NK-92 (cell line): ENCODE results near the gene MTARC2.

Experiments
- DNase-seq: peaks from one replicate; lab custom pipeline; 2025; ENCODE audit not compliant: unreplicated experiment; lab: John Stamatoyannopoulos, UW

The MTARC2 gene

DNA sequence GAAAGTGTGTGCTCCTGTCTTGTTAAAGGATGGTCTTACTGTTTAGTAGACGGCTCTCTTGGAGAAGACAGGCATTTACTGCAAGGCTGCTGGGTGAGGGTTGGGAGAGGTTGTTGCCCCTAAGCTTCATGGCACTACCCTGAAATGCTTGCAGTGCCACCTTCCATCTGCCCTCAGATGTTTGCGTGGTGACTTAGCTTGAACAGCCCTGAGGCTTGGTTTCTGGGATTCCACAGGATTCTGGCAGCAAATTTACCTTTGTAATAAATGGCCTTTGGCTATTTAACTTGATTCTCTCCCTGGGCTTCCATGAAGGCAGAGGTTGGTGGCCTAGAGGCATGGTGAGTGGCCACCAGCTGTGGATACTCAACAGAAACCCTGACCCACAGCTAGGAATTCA is 50.2 kb downstream of the MTARC2 start:
- DNase-seq: no peak

DNA sequence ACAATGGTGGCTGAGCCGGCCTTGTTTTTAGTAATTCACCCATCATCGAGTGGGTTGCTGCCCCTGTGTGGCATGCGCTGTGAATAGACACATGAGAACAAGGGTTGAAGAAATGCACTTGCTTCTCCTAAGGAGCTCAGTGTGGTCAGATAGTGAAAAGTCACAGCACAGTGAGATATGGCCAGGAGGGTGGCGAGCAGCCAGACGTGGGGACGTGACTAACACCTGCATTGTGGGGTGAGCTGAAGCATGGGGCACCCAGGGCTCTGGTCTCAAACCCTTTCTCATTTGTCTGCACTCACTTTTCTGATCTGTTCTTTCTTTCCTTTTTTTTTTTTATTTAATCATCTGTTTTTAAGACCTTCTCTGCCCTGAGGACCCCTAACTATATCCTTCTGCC is 52.1 kb downstream of the MTARC2 start:
- DNase-seq: no peak

DNA sequence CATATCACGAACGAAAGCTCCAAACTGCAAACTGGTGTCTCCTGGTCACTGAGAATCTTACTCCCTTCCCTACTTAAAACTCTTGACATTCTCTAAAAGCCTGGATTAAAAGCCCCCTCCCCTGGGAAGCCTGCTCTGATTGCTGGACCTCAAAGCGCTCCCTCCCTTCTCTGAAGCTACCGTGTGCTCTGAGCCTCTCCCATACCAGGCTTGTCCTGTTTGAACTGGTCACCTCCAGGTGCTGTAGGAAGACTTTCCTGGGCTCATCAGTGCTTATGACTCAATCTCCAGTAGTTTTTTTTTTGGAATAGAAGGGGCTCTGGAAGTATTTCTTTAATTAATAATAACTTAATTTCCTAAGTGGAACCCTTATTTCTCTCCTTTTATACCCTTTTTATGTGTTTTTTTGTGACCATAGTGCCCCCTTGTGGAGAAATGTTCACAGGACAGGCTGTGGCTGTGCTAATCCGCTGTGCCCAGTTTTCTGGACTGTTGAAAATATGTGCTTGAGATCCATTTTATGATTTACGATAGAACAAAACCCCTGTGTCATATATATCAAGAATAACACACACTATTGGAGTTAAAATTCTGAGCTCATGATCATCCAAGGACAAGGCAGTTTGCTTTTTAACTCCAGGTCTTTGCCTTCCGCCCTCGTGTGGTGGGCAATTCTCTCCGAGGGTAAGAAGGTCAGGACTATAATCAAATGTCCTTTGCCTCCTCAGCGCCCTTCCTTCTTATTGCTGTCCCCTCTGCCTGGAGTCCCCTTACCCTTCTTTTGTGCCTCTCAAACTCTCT is 55.5 kb downstream of the MTARC2 start:
- no peak for DNase-seq

DNA sequence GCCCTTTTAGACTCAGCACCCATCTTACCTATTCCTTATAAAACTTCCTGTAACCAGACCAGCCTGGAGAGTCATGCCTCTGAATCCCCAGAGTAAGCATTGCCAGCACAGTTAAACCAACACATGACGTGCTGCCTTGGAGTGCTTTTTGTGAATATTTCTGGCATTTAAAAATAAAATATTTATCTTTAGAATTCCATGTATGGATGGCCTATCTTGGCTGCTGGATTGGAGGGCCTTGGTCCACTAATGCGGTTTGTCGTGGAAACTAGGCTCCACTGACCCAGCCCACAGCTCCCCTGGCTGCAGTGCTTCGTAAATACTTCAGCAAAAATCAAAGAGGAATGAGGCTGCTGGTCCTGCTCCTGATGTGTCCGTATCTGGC is 56.1 kb downstream of the MTARC2 start:
- no peak for DNase-seq

DNA sequence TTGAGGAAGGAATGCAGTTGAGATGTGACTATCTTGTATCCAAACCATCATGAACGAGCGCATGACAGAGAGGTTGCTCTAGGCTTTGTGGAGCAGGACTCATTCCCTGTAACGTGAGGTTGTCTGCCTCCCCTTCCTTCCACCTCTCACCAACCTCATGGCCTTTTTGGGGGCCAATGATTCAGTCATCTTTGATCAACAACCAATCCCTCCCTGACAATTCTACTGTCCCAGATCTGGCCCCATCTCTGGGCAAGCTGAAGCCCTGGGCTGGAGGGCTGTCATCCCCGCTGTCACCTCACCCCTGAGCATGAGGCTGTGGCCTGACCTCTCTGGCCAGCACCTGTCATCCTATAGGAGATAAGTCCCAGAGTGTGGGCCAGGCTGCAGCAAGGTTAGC is 58.3 kb downstream of the MTARC2 start:
- DNase-seq: no peak

DNA sequence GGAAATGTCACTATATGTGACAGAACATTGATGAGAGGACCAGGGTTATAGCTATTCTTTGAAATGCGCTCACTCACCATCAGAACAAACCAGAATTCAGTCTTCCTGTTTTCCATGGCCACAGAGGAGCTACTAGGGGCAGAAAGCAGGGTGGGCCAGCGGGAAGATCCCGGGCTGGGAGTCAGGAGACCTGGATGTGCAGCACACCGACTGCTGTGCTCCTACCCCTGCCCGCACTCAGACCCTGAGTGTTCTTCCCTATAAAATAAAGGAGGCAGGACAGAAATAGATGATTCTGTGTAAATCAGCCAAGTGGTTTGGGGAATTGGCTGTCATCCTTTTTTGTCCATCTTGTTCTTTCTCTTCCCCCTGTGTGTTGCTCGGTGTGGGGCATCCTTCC is 59.6 kb downstream of the MTARC2 start:
- no peak for DNase-seq

DNA sequence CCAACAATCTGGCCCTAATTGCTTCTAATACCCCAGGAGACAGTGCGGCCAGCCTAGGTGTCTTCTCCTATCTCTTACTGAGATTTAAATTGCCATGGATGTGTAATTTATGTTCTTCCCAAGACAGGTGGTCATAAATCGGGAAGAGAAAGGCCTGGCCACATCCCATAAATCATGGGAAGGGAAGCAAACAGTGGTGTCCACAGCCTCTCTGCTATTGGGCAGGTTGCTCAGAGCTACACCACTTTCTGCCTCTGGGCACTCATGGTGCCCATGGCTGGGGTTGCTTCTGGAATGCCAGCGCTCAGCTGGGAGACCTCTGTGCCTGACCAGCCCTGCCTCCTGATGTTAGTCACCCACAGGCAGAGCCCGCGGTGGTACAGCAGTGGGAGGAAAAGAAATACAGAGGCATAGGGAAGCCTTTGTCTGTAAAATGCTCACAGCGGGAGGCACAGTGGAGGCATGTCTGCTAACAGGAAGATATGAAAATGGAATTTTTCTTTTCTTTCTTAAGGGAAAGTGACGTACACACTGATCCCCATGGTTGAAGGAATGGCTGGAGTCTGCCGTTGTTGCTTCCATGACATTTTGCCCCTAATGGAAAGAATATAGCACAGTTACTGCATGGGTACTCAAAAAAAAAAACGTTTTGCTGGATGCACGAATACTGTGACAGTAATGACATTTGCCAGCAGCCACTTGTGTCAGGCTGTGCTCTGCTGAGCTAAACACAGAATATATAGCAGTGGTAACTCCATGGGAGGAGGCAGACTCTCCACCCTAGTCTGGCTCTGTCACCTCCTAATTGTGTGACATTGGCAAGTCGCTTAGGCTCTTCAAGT is 60.4 kb downstream of the MTARC2 start:
- DNase-seq: no peak

DNA sequence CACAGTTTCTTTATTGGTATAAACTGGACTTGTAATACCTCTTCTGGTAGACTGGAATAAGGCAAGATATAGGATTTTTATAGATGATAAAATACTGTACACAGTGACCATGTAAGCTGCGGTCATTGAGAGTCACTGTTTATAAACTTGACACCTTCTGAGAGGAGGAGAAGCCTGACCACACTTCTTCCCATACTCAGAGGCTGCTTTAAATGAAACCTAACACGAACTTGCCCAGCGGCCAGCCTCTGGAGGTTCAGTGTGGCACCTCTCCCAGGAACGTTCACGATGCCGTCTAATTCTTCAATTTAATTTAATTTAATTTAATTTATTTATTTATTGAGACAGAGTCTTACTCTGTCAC is 61.0 kb downstream of the MTARC2 start:
- no peak for DNase-seq

DNA sequence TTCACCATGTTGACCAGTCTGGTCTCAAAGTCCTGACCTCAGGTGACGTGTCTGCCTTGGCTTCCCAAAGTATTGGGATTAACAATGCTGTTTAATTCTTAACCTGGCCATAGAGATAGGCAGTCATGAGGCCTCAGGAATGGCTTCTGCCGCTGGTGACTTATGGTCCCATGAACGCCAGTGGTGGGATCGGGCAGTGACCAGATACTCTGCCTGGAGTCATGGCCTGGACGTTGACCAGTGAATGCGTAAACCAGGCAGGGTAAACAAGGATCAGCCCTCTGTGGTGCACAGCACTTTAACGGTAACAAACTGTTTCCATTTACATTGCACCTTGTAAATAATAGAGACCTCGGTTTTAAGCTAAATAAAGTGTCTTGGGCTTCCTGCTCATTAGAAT is 61.6 kb downstream of the MTARC2 start:
- no peak for DNase-seq

DNA sequence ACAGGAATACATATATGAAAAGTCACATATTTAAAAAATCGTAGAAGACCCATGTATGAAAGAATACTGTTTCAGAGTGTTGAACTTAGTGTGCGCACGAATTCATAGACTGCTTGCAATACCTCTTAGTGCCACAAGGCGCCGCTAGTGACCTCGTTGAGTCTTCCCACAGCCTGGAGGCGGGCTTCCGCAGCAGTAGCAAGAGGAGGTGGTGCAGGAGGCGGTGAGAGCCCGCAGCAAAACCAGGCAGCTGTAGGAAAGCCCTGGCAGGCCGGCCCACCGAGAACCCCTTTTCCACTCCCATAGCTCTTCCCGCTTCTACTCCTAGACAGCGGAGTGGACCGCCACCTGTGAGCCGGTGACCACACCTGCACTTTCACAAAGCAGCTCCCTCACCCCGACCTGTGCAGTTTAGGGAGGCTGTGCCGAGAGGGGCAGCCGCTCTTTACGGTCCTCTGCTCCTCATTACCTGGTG is 62.1 kb downstream of the MTARC2 start:
- DNase-seq: no peak

DNA sequence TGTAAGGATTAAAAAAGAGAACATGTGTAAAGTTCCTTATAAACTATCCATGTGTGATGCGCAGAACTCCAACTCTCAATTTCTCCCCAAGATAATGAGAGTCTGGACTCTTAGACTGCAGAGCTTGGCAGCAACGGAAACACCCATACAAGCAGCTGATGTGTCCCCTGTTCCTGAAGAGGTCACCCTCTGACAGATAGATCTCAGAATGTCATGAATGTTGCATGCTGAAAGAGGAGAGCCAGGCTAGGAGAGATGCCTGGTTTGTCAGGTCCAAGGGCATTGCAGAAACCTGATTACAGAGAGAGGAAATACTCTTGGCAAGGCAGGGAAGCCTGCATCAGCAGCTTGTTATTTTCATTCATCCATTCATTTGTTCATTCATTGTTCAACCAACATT is 62.8 kb downstream of the MTARC2 start:
- DNase-seq: no peak

DNA sequence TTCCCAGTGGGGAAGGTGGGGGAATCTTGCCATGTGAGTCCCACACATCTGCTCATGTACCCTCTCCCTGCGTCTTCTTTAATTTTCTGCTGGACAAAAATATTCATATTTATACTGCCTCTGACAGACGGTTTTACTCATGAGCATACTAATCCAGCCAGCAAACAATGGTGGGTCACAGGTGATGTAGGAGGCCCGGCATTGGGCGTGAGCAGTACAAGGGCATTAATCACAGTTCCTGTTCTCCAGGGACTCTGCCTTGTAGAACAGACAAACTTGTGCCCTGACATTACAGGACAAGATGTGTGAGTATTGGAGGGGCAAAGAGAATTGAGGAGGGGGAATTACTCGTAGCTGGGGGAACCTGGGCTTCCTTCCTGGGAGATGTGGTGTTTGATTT is 63.6 kb downstream of the MTARC2 start:
- DNase-seq: no peak

DNA sequence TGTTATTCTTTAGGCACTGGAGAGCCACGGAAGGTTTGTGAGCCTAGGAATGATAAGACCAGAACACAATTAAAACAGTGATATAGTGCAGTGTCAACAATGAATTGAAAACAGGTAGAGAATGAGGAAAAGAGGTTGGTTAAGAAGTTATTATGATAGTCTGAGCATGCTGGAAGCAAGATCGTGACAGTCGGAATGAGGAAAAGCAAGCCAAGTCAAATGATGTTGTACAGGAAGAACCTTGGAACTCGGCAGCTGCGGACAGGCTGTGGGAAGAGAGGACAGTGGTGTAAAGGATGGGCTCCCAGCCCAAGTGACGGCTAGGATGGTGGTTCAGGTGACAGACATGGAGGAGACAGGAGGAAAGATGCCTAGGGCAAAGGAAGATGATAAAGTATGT is 64.2 kb downstream of the MTARC2 start:
- no peak for DNase-seq

DNA sequence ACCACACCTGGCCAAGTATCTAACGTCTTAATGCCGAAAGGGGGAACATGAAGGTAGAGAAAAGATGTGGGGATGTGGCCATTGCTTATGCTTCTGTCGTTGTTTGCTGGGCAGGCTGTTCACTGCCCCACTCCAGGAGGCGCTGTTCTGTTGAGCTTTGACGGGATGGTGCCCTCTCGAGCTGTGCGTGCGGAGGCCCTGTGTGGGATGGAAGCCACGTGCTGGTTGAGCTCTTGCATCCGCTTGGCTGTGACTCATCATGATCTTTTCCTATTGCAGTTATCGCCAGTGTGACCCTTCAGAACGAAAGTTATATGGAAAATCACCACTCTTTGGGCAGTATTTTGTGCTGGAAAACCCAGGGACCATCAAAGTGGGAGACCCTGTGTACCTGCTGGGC is 64.9 kb downstream of the MTARC2 start:
- DNase-seq: no peak

DNA sequence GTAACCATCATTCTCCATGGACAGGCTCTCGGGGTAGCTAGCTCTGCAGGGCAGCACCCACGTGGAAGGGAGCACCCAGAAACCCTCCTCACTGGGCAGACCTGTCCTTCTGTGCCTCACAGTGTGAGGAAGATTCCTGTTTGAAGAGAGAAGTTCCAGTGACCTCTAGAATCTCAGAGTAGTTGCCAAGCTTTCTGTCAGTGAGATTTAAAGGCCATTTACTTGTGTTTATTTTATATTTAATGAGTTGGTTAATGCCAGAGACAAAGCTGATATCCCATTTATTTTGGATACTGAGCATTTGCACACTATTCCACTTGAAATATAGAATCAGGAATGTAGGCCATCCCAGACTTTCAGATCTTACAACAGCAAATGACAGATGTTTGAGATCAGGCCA is 67.3 kb downstream of the MTARC2 start:
- DNase-seq: no peak

DNA sequence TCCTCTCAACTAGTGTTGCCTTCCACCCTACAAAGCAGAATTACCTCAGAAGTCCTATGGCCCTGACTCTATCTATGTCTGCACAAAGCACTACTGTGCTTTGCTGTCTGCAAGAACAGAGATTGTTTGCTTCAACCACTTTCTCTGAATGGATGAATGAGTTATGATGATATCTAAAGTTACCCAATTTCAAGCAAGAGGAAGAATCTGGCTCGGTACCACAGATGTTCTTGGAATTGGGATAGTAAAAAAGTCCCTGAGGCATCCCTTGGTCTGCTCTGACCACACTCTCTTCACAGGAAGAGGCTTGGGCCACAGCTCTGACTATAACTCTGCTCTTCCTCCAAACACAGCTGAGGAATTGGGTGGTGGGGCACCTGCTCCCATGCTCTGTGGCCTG is 69.8 kb downstream of the MTARC2 start:
- no peak for DNase-seq

DNA sequence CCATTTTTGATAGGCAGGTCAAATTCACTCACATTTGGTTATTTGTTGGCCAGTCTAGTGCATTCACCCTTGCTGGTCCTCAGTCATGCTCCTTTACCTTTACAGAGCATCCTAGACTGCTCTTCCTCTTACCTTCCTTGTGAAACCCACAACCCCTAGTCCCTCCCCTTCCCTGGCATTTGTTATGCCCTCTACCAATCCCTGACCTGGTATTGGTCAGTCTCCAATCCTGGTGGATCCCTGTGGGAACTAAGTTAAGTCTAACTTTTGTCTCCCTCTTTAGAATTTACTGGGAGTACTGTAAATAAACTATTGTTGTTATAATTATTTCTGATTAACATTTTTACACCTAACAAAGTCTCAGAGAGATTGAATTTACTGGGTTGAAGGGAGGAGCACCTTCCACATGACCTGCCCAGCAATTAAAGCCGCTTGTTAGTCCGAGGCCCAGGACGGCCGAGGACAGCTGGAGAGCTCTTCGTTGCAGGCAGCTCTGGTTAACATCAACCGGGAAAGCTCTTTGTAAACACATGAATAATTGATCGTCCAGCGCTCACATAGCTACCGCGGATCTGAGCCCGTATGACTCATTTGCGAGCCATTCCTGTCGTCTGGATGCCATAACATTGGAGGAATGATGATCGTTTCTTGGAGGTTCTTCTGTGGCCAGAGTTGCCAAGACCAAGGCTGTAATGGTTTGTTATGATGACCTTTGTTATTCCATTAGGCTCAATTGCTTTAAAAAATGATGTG is 70.5 kb downstream of the MTARC2 start:
- DNase-seq: no peak

DNA sequence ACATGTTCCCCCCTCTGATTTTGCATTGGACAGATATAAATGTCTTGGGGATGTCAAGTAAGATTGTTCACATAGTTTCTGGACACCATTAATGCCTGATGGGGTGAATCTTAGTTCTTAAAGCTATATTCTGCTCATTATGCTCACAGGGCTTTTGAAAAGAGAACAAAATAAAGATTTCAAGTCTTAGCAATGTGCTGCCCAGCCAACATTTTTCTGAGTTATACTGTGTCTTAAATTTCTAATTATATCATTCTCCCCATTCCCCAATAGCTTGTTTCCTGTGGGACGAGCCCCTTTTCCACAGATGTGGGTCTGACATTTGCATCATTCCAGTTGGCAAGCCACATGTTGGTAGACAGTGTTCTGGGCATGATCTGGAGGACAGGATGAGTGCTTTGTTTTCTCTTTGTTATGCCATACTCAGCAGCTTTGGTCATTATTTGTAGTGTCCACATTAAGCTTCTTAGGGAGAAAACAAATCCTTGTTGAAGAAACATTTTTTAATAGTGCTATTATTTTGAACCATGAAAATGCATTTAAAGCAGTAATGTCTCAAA is 71.4 kb downstream of the MTARC2 start:
- no peak for DNase-seq

DNA sequence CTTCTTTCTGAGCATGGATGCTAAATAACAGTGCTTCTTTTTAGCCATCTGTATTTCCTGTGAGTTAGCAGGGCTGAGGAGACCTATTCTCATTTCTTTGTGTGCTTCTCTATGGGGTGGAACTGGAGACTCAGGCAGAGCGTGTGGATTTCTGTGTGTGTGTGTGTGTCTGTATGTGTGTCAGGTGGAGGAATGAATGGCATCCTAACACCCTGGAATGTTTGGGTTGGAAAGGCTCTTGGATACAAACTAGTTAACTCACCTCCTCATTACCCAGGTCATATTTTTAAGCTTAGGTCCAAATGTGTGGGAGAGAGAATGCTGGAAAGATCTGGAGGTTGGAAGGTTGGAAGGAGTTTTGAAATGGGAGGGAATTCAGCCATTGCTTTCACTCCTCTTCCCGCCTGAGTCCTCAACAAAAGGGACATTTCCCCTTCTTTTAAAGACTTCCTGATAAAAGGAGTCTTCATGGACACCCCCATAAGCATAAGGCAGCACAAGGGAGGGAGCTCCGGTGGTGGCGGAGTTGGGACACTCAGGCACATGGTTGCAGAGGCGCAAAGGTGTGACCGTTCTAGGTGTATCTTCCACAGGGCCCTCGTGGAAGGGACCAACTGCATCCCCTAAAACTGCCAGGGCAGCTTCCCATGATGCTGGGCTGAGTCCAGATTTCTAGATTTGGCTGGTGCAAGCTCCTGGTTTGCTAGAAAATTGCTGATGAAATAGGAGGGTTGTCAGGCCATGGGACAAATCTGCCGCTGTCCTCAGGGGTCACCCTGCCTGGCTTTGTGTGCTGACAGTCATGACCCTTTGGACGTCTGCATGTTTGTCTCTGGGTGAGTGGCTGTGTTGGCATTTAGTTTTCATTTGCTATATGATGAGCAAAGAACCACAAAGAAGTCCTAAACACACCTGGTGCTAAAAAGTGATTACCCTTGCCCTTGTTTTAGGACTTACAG is 76.2 kb downstream of the MTARC2 start:
- DNase-seq: no peak

DNA sequence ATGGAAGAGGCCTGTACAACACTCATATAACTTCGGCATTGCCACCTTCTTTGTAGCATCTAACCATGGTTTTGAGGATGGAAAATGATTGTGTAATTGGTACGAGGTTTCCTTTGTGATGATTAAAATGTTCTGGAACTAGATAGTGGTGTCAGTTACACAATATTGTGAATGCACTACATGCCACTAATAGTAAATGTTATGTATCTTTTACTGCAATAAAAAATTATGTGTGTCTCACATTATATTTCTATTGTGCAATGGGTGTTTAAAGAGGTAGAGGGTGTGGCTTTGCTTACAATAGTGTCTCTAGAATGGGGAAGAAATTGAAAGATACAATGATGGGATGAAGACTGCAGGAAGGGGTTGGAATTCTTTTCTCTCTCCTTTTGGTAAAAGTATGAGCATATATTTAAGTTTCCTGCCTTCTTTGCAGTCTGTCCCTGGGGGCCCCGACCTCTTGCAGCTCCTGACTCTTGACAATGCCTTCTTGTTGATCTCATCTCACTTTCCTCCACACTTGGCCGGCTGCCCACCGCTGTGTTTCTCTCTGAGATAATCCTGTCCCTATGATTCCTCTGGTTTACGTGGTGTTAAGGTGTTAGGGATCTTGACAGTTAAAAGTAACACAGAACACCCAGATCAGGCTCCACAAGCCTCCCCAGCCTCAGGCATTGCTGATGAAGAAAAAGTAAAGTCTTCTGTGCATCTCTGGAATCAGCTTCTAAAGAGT is 77.9 kb downstream of the MTARC2 start:
- no peak for DNase-seq
